NCI-H526 (cell line): Measurements from ENCODE around the gene PLA2G4F.

Experiments
- DNase-seq, 2 experiments: peaks; one replicate each; lab custom pipeline; 2025; lab: John Stamatoyannopoulos, UW

The PLA2G4F gene

DNA sequence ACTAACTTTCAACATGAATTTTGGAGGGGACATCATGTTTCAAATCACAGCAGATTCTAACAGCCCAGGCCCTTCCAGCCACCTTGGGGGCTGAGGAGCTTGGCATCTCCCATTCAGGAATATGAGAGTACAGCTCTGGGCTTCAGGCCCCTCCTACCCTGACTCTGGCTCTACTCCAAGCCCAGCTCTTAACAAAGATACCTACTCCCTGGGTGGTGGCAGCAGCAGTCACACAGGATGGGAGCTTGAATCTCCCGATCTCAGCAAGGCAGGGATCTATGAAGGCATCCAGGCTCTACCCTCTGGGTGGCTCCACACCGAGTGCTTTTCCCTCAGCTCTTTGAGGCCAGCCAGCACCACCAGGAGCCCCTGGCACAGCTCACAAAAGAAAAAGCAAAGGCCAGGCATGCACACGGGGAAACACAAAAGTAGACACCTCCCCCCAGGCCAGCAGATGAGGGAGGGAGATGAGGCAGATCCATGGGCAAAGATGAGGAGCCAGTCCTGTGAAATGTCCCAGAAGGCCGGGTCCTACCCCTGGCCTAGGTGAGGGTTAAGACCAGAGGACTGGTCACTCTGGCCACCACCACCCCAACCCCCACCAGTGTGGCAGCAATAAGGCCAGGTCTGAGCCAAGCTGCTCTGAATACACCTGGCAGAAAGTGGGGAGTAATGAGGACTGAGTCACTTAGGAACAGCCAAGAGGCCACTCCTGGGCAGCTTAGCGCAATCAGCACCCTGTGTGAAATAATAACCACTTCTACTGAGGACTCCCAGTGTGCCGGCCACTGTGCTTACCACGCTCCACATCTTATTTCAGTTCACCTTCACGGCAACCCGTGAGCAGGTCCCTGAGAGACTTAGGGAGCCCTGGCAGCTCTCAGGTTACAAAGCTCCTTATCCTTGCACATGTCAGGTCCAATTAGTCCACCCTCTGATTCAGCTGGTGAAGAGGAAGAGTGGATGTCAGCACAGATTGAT, 24.3 kb downstream of the PLA2G4F start:
- no peak for DNase-seq

GRCh38 chr15:42131006-42131405, 25.4 kb downstream of the PLA2G4F start:
- no peak for DNase-seq

GRCh38 chr15:42130246-42130986, 26.0 kb downstream of the PLA2G4F start:
- DNase-seq, result peak in 1 of 2 experiments; percentile 44

DNA sequence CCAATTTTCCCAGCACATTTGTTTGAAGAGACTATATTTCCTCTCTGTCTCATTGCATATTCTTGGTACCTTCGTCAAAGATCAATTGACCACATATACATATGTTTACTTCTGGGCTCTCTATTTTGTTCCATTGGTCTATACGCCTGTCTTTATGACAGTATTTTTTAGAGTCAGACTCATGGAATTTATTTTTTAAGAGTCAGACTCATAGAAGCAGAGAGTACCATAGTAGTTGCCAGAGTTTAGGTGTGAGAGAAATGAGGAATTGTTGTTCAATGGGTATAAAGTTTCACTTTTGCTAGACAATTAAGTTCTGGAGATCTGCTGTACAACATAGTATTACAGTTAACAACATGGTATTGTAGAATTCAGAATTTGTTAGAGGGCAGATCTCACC, 27.1 kb downstream of the PLA2G4F start:
- DNase-seq, result no peak

DNA sequence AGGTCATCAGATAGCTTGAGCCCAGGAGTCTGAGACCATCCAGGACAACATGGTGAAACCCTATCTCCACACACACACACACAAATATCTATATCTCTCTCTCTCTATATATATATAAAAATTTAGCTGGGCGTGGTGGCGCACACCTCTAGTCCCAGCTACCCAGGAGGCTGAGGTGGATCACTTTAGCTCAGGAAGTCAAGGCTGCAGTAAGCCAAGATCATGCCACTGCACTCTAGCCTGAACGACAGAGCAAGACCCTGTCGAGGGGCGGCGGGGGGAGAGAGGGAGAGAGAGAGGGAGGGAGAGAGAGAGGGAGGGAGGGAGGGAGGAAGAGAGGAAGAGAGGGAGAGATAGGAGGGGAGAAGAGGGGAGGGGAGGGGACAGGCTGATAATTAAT, 28.0 kb downstream of the PLA2G4F start:
- DNase-seq, result no peak

DNA sequence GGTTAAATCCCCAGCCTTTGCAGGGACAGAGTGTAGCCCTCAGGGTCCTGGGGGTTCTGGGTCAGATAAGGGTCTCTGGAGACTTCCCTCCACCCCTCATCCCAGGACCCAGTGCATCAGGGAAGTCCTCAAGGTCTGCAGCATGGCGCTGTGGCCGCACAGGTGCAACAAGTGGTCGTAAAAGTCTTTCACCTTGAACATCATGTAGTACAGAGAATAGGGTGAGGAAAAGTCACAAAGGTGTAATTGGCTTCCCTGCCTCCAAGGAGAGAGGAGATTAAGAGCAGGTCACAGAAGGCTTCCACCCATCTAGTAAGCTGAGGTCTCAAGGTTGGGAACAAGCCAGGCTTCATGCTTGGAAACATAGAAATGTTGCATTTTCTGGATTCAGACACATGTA, 32.9 kb downstream of the PLA2G4F start:
- DNase-seq, result no peak

DNA sequence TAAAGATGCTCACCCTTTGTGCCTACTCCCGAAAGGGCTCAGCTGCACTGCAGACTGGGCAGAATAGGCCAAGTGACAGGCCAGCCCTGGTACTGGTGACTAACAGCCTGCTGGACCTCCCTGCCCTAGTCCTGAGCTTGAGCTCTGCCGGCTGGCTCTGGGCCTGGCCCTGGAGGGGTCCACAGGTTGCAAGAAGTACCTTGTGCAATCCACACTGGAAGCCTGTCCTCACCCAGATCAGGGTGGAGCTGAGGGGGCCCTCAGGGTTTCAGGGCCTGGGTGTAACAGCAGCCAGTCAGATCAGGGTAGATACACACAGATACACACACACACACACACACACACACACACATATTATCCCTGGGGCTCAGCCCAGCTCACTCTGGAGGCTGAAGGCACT, 34.8 kb downstream of the PLA2G4F start:
- DNase-seq, result no peak

DNA sequence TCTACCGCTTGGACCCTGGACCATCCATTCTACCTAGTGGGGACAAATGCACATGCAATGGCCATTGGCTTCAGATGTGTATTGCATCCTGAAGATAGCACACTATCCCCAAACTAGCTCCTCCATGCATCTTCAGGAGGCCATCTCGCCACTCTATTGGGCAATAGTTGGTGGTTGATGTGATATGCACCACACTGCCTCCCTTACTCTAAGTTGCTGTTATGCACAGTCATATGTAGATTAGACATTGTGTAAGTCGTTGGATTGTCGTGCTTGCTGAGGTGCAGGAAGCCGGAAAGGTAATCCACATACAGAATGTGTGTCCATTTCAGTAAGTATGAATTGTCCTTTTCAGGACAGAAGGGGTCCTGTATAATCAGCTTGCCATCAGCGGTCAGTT, 35.4 kb downstream of the PLA2G4F start:
- no peak for DNase-seq

GRCh38 chr15:42120285-42120684, 36.2 kb downstream of the PLA2G4F start:
- DNase-seq, result no peak

DNA sequence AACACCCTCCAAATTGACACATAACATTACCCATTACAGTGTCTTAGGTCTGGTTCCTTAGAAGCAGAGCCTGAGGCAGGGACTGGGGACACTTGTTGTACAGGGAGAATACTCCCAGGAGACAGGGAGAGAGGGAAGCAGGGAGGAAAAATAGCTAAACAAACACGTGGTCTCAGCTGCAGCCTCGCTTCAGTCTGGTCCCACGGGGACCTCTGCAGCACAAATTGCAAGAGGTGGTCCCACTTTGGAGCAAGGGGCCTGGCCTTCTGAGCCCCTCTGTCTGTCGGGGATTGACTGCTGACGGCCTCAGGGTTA, 37.0 kb downstream of the PLA2G4F start:
- peak in 1 of 2 experiments; percentile 35 for DNase-seq

- peak; percentile 48 to 73 for DNase-seq
Measured at GRCh38 chr15:42118650-42119445, 37.6 kb downstream of the PLA2G4F start.

- DNase-seq, result no peak
Measured at GRCh38 chr15:42111924-42112323, 44.5 kb downstream of the PLA2G4F start.

DNA sequence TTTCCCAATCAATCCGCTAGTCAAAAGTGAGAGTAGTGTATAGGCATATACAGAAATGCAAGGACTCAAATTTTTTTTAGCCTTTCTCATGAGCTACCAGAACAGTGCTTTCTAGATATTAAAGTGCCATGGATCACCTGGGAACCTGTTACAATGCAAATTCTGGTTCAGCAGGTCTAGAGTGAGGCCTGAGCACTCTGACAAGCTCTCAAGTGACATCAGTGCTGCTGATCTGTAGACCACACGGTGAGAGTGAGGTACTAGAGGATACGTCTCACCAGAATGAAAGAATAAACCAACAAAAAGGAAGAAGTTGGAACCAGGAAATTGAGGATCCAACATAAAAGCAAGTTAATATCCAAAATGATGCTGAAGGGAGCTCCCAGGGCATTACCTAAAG, 46.1 kb downstream of the PLA2G4F start:
- peak; percentile 7 to 72 for DNase-seq

DNA sequence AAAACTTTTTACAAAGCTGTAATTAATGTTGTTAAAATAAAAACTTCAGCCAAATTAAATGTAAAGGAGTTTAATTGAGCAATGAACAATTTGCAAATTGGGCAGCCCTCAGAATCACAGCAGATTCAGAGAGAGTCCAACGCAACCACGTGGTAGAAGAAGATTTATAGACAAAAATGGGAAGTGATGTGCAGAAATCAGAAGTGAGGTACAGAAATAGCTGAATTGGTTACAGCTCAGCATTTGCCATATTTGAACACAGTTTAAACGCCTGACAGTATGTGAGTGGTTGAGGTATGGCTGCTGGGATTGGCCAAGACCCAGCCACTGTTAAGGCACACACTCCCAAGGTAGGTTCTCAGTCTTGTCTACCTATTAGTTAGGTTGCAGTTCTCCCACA, 47.6 kb downstream of the PLA2G4F start:
- no peak for DNase-seq

DNA sequence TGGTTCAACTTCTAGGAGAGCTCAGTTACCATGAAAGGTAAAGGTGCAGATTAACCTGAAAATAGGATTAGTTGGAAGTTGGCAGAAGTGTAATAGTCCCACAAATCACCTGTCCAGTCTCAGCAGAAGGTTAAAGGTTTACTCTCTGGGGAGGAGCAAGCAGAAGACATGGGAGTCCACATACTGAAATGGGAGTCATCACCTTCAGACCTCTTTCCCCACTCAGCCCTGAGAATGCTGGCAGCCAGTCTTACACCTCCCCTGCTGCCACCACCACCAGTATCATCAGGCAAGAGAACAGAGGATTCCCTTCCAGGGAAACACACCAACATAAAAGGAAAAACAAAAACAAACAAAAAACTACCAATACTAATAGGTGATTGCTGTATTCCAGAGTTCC, 48.2 kb downstream of the PLA2G4F start:
- DNase-seq, result no peak

- peak; percentile 95 for DNase-seq
Measured at GRCh38 chr15:42107473-42107872, 49.0 kb downstream of the PLA2G4F start.

GRCh38 chr15:42106288-42106687, 50.1 kb downstream of the PLA2G4F start:
- no peak for DNase-seq

DNA sequence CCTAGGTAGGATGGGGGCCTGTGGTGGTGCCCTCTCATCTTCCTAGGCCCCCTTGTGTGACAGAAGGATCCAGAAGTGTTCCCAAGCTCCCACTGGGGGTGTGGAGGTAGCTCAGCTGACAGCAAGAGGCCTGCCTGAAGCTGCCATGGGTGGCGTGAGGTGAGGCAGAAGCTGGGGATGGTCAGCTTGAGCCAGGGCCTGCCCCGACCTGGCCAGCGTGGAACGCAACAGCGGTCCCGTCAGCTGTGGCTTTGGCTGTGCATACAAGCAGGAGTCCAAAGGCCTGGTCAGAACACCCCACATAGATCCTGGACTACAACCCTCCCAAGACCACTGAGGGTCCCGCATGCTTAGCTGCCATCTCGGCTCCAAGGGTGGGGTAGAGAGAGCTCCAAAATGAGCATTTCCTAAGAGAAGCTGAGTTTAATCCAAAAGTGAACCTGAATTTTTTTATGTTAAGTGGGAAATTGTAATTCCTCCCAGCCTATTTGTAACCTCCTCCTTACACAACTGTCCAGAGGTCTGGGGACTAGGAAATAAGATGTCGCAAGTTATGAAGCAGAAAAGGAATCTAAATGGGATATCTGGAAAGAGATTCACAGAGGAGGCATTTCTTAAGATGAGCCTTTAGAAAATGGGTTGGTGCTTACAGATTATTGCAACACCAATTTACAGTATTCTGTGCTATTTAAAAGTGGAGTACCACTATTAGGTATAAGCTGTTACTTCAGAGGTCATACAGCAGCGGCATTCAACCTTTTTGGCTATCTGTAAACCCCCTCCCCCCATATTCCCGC, 52.1 kb downstream of the PLA2G4F start:
- no peak for DNase-seq

- DNase-seq, result no peak
Measured at GRCh38 chr15:42102646-42103235, 53.7 kb downstream of the PLA2G4F start.

- no peak for DNase-seq
Measured at GRCh38 chr15:42101861-42102260, 54.6 kb downstream of the PLA2G4F start.
